GM21619 (cell line): Measurements from ENCODE around the gene LRRC4C.
"Not testable (repeated sequence)": the region's sequence is repeated elsewhere in the genome, so short reads cannot be mapped to it uniquely, and the experiment has no call there.

ENCODE experiments used
- ATAC-seq: cut with Tn5 transposase; IDR thresholded peaks from one replicate; pipeline ENCODE4 v1.9.1; 2021; ENCODE audit not compliant: unreplicated experiment

LRRC4C gene

GRCh38 chr11:40187295-40187694, 1272.2 kb downstream of the LRRC4C start:
- no peak for ATAC-seq

DNA sequence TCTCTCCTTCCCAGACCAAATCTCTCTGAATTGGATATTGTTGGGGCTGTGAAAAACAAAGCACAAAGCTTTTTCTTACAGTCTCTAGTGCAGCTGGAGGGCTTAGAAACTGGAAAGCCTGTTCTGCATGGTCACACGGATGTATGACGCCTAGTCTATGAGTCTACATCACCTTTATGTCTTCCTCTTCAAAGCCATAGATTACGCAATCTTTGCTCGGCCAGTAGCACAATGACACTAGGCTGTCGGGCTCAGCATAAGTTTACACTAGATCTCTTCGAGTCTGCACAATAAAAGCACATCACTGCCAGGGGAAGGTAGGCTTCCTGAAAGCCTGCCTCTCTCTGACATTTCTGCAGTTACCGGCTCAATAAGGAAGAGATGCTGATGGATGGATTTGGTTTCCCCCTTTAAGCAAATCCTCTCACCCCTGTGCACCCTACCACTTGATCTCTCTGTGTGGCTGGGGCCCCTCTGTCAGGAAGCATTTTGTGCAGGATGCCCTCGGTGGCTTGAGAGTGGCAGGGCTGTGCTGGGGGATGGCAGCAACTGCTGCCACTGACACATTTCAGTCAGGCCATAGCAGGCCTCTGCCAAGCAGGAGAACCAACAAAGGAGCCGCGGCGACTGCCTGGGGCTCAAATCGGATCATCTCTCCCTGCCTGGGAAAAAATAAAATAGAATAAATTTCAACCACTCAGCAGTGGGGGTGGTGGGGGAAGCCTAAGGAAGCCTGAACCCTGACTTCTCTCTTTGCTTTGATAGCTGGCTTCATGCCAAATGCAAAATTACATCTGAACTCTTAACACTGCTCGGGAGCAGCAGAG, 1272.8 kb downstream of the LRRC4C start:
- no peak for ATAC-seq

- ATAC-seq: no peak
Observed at GRCh38 chr11:40185793-40186192, 1273.7 kb downstream of the LRRC4C start.

DNA sequence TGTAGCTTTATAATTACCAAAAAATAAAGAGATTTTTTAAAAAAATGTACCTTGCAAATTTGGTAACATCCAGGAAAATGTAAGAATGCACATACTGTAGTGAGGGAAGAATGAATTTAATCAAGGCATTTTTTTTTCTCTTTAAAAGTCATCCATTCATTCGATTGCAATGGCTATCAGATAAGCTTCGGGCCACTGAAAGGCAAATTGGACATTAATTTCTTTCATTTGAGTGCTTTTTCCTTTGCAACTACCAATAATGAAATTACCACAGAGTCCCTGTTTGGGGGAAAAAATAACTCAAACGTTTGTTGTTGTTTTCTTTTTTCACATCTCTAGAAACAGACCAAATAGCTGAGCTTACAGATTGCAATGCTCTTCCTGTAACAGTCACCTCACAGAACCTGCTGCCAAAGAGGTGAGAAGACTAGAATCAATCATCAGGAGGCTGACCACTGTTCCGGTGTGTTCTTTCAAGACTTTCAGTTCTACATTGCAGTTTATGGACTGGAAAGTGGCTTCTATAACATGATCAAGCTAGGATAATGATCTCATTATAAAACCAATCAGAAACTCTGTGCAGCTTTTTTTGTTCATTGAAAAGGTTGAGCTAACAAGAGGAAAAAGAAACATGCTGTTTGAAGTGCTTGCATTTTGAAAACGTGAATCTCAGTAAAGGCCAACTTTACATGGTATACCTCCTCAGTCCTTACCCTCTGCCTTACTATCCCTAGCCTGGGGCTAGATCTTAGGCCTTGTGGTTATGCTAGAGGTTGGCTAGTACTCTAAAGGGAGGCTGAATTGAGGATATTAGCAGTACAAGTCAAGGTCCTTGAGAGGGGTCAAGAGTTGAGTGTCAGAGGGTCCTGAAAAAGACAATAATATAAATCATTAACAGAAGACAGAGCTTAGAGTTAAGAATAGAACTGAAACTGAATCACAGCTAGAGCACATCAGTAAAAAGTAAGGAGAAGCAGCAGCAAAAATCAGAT, 1276.1 kb downstream of the LRRC4C start:
- peak; percentile 91 for ATAC-seq

DNA sequence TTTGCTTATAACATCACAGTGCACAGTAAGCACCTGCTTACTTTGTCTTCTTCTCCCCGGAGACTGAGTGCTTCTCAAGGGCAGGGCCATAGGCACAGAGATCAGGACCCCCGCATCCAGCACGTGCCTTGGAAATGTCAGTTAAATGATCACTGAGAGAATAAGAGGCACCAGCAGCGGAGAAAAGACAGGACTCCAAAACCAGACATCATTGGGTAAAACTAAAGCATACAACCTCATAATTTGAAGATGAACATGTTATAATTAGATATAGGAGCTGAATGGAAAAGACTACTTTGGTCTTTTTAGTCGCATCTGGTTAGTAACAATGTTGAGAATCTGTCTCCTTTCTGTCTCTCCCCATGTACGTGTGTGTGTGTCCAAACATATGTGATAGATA, 1279.9 kb downstream of the LRRC4C start:
- ATAC-seq: no peak

GRCh38 chr11:40178470-40178869, 1281.0 kb downstream of the LRRC4C start:
- ATAC-seq: no peak

DNA sequence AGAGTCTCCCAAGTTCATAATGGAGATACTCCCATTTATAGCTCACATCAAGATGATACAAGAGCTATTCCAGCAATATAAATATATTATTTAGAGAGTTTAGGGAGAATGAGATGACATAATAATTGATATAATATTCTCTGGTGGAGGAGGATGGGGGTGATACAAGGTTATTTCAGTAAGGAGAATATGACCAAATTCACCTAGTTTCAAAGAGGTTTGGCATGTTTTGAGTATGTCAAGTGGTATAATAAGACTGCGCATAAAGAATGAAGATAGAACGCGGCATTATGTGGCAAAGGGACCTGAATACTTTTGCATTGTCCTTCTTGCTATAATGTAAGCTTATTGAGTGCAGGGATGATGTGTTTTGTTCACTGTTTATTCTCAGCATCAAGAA, 1283.5 kb downstream of the LRRC4C start:
- no peak for ATAC-seq

DNA sequence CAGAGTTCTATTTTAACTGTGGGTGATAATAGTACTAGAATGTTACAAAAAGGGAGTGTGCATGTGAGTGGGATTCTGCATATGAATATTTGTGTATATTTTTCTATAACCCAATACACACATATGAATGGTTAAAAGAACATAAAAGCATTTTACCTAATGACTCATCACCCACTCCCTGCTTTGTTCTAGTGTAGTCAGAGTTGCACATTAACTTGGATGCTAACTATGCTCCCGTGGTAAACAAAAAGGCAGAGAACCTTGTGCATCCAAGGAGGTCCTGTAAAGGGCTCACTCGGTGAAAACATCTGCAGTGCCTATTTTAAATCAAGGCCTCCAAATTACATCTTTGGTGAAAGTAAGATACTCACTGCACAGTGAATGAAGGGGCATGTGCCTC, 1289.4 kb downstream of the LRRC4C start:
- peak; percentile 59 for ATAC-seq

- ATAC-seq: peak; percentile 91
Observed at GRCh38 chr11:40168414-40168813, 1291.0 kb downstream of the LRRC4C start.

DNA sequence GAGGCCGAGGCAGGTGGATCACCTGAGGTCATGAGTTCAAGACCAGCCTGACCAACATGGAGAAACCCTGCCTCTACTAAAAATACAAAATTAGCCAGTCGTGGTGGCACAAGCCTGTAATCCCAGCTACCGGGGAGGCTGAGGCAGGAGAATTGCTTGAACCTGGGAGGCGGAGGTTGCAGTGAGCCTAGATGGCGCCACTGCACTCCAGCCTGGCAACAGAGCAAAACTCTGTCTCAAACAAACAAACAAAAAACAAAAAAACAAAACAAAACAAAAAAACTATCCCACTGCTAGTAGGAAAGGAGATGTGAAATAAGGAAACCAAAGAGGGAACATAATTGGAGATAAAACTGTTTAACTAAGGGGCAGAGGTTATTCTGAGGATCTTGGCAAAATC, 1291.6 kb downstream of the LRRC4C start:
- not testable (repeated sequence) for ATAC-seq

DNA sequence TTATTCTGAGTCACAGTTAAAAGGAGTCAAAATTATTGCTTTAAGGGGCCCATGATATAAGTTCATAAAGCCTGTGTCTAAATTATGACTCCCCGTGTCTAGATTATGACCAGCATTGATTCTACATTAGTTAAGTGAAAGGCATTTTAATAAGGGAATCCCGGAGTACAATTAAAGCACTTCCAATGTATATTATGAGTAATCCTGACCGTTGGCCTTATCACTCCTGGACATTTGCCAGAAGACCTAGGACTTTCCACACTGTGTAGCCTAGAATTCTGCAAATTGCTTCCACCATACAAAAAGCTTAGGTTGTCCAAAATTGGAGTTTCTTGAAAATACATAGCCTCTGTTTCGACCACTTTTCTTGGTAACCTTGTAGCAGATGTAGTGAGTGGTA, 1292.6 kb downstream of the LRRC4C start:
- no peak for ATAC-seq

- no peak for ATAC-seq
Observed at GRCh38 chr11:40162901-40163883, 1296.3 kb downstream of the LRRC4C start.

DNA sequence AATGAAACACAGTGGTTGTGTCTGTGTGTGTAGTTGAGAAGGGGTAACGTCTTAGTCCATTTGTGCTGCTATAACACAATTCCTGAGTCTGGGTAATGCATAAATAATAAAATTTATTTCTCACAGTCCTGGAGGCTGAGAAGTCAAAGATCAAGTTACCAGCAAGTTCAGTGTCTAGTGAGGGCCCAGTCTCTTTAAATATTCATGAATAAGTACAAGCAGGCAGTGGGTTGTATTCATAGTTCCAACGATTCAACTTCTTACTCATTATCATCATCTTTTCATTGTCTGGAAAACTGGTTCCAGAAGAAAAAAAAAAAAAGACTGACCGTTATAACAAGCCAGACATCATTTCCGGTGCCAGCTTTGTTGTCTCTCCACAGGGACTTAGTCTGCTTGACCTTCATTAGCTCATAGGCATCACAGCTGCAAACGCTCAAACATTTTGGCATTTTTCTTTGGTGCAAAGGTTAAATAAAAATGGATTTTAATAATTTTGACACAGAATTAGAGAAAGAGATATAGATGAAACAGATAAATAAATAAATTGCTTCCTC, 1297.5 kb downstream of the LRRC4C start:
- ATAC-seq: no peak

- no peak for ATAC-seq
Observed at GRCh38 chr11:40160418-40160817, 1299.0 kb downstream of the LRRC4C start.

DNA sequence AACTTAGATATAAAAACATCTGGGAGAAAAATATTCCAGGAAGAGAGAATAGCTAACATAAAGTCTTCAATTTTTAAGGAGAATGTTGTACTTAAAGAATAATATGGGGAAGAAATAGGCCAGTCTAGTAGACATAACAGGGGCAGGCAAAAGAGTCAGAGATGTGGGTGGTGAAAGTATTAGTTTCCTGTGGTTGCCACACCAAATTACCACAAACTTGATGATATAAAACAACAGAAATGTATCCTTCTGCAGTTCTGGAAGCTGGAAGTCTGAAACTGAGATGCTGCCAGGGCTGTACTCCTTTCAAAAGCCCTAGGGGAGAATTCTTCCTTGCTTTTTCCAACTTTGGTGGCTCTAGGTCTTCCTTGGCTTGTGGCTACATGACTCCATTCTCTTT, 1309.7 kb downstream of the LRRC4C start:
- ATAC-seq: no peak

GRCh38 chr11:40140560-40140959, 1318.9 kb downstream of the LRRC4C start:
- no peak for ATAC-seq

- no peak for ATAC-seq
Observed at GRCh38 chr11:40139536-40139935, 1319.9 kb downstream of the LRRC4C start.

DNA sequence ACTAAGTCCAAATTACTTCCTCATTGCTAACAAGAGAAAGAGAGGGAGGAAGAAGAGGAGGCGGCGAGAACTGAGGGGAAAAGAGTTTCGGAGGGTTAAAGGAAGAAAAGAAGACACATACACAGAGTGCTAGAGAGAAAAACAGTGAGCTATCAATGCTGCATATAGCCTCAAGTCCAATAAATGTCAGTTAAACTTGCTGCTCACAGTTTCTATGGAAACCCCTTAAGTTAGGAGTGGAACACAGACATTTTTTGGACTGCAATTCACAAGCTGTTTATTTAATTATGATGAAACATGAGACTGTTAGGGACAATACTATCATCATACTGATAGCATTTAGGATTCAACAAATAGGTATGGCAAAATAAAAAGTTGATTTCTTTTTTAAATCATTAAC, 1320.4 kb downstream of the LRRC4C start:
- no peak for ATAC-seq

- no peak for ATAC-seq
Observed at GRCh38 chr11:40134820-40135570, 1324.5 kb downstream of the LRRC4C start.

GRCh38 chr11:40133498-40133897, 1326.0 kb downstream of the LRRC4C start:
- ATAC-seq: no peak
